ENCODE results near the gene TOE1.
A peak's percentile ranks its signal among the peaks of the same experiment; 100 is the strongest.

The TOE1 gene

DNA sequence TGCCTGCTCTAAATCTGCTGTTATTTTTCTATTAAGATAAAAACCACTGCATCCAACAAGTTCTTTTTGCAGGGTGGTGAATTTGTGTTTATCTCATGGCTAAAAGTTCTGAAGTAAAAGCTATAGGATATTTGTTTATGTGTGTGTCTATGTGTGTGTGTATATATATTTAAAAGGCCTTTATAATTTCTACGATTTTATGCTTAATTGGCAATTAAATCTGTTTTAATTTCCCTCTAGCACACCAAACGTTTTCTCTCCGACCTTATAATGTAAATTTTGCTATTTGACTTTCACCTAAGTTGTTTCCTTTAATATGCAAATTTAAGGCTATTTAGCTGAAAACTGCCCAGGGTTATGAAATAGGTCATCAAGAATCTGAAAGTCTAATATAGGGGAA lies 33.1 kb upstream of the TOE1 start:
- Histone ChIP-seq H3K27ac (ENCODE audit: insufficient read depth in 1 of 2, low read depth in 1 of 2, low read length in 2 of 2, poor library complexity in 1 of 2, severe bottlenecking in 2 of 2) (no peak overlapping the region), H3K9me3 (ENCODE audit: control extremely low read depth in 1 of 5, control insufficient read depth in 4 of 5, insufficient read depth in 2 of 5, low read depth in 1 of 5, low read length in 4 of 5) (no peaks in the 10 kb centered on the region), H3K4me3 (ENCODE audit: control insufficient read depth in 1 of 7, extremely low read depth in 1 of 7, insufficient read depth in 4 of 7, low read depth in 2 of 7, low read length in 6 of 7) (no peak overlapping the region), H3K4me1 (ENCODE audit: control extremely low read depth in 1 of 4, control insufficient read depth in 4 of 4, insufficient read depth in 4 of 4, low read length in 3 of 4) (peaks cover 2 to 24% (median 20%) of the 10 kb centered on the region in 4 experiments), H3K27me3 (replicated peaks in 2 of 5; ENCODE audit: control insufficient read depth in 4 of 5, insufficient read depth in 5 of 5, low read length in 4 of 5) (no peaks in the 10 kb centered on the region), H3K36me3 (ENCODE audit: control insufficient read depth in 4 of 4, insufficient read depth in 4 of 4, low read length in 3 of 4) (no peaks in the 10 kb centered on the region)
- POLR2A ChIA-PET, result no interaction called here
- CTCF ChIA-PET, result interaction anchor here (1.0 to 18.6 kb wide), 2 partner anchors 25 to 291 kb away, joined by 3 to 402 read pairs; partner anchors contain the start of genes HECTD3 and UROD
- no peak for DNase-seq
- no CpG with 5 or more reads among the region's 3 CpGs for WGBS (ENCODE audit: insufficient coverage)

DNA sequence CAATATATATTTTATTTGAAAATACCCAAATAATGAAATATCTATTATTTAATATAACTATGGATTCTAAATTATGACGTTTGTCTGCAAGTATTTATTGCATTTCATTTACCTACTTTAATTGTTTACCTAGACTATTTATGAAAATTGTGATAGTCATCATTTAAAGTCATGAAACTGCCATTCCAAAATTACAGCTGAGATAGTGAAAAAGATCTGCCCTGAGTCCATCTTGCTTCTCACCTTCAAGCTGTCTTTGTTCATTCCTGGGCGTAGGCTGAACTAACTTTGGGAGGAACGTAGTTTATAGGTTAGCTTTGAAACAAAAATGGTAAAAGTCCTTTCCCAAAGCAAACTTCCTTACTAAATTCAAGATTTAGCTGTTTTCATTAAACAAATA lies 25.7 kb upstream of the TOE1 start:
- Histone ChIP-seq H3K27ac (ENCODE audit: insufficient read depth in 1 of 2, low read depth in 1 of 2, low read length in 2 of 2, poor library complexity in 1 of 2, severe bottlenecking in 2 of 2) (no peak overlapping the region), H3K4me3 (ENCODE audit: control insufficient read depth in 1 of 7, extremely low read depth in 1 of 7, insufficient read depth in 4 of 7, low read depth in 2 of 7, low read length in 6 of 7) (no peak overlapping the region), H3K9me3 (ENCODE audit: control extremely low read depth in 1 of 5, control insufficient read depth in 4 of 5, insufficient read depth in 2 of 5, low read depth in 1 of 5, low read length in 4 of 5) (no peaks in the 10 kb centered on the region), H3K4me1 (ENCODE audit: control extremely low read depth in 1 of 4, control insufficient read depth in 4 of 4, insufficient read depth in 4 of 4, low read length in 3 of 4) (no peaks in the 10 kb centered on the region), H3K36me3 (ENCODE audit: control insufficient read depth in 4 of 4, insufficient read depth in 4 of 4, low read length in 3 of 4) (no peaks in the 10 kb centered on the region), H3K27me3 (replicated peaks in 2 of 5; ENCODE audit: control insufficient read depth in 4 of 5, insufficient read depth in 5 of 5, low read length in 4 of 5) (no peaks in the 10 kb centered on the region)
- no peak for DNase-seq
- CTCF ChIA-PET, result interaction anchor here (0.8 to 1.2 kb wide), 3 partner anchors 10 to 514 kb away, joined by 3 read pairs; partner anchors contain the start of gene PLK3
- POLR2A ChIA-PET, result no interaction called here
- 100% methylated on average over 1 of the region's 3 CpGs for WGBS (ENCODE audit: insufficient coverage)

DNA sequence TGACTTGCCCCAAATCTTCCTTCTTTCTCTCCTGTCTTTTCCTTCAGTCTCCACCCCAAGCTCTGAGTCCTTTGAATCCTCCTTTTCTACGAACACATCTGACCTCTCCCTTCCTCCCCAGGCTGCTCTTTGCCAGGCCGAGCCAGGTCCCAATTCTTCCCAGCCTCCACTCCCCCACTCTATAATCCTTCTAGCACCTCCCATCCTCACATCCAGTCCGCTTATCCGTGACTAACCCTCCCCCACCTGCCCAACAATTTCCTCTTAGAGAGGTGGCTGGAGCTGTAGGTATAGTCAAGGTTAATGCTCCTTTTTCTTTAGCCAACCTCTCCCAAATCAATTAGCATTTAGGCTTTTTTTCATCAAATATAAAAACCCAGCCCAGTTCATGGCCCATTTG lies 22.8 kb upstream of the TOE1 start:
- 100% methylated on average over 2 of the region's 4 CpGs for WGBS (ENCODE audit: insufficient coverage)
- H3K9me3 ChIP-seq (ENCODE audit: control extremely low read depth in 1 of 5, control insufficient read depth in 4 of 5, insufficient read depth in 2 of 5, low read depth in 1 of 5, low read length in 4 of 5), result no peaks in the 10 kb centered on the region
- H3K4me3 ChIP-seq (ENCODE audit: control insufficient read depth in 1 of 7, extremely low read depth in 1 of 7, insufficient read depth in 4 of 7, low read depth in 2 of 7, low read length in 6 of 7), result no peak overlapping the region
- no peak for DNase-seq
- POLR2A ChIA-PET, result no interaction called here
- no peaks in the 10 kb centered on the region for H3K36me3 ChIP-seq (ENCODE audit: control insufficient read depth in 4 of 4, insufficient read depth in 4 of 4, low read length in 3 of 4)
- no peaks in the 10 kb centered on the region for H3K4me1 ChIP-seq (ENCODE audit: control extremely low read depth in 1 of 4, control insufficient read depth in 4 of 4, insufficient read depth in 4 of 4, low read length in 3 of 4)
- CTCF ChIA-PET, result no interaction called here
- H3K27me3 ChIP-seq (replicated peaks in 2 of 5; ENCODE audit: control insufficient read depth in 4 of 5, insufficient read depth in 5 of 5, low read length in 4 of 5), result no peaks in the 10 kb centered on the region
- H3K27ac ChIP-seq (ENCODE audit: insufficient read depth in 1 of 2, low read depth in 1 of 2, low read length in 2 of 2, poor library complexity in 1 of 2, severe bottlenecking in 2 of 2), result no peak overlapping the region

DNA sequence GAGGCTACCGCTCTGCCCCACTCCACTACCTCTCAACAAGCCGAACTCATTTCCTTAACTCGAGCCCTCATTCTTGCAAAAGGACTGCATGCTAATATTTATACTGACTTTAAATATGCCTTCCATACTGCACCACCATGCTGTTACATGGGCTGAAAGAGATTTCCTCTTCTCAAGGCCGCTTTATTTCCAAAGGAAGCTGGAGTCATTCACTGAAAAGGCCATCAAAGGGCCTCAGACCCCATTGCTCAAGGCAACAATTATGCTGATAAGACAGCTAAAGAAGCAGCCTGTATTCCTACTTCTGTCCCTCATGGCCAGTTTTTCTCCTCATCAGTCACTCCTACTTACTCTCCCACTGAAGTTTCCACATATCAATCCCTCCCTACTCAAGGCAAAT lies 20.2 kb upstream of the TOE1 start:
- Histone ChIP-seq H3K36me3 (ENCODE audit: control insufficient read depth in 4 of 4, insufficient read depth in 4 of 4, low read length in 3 of 4) (no peaks in the 10 kb centered on the region), H3K27me3 (replicated peaks in 2 of 5; ENCODE audit: control insufficient read depth in 4 of 5, insufficient read depth in 5 of 5, low read length in 4 of 5) (no peaks in the 10 kb centered on the region), H3K27ac (ENCODE audit: insufficient read depth in 1 of 2, low read depth in 1 of 2, low read length in 2 of 2, poor library complexity in 1 of 2, severe bottlenecking in 2 of 2) (no peak overlapping the region), H3K4me3 (ENCODE audit: control insufficient read depth in 1 of 7, extremely low read depth in 1 of 7, insufficient read depth in 4 of 7, low read depth in 2 of 7, low read length in 6 of 7) (no peak overlapping the region), H3K9me3 (ENCODE audit: control extremely low read depth in 1 of 5, control insufficient read depth in 4 of 5, insufficient read depth in 2 of 5, low read depth in 1 of 5, low read length in 4 of 5) (no peaks in the 10 kb centered on the region), H3K4me1 (ENCODE audit: control extremely low read depth in 1 of 4, control insufficient read depth in 4 of 4, insufficient read depth in 4 of 4, low read length in 3 of 4) (no peaks in the 10 kb centered on the region)
- DNase-seq, result no peak
- ChIA-PET POLR2A (no interaction called here), CTCF (interaction anchor here (1.1 kb wide), 1 partner anchor 9 kb away, joined by 3 read pairs; no protein-coding TSS in a partner anchor)
- 97% methylated on average over 4 of the region's 4 CpGs for WGBS (ENCODE audit: insufficient coverage)

DNA sequence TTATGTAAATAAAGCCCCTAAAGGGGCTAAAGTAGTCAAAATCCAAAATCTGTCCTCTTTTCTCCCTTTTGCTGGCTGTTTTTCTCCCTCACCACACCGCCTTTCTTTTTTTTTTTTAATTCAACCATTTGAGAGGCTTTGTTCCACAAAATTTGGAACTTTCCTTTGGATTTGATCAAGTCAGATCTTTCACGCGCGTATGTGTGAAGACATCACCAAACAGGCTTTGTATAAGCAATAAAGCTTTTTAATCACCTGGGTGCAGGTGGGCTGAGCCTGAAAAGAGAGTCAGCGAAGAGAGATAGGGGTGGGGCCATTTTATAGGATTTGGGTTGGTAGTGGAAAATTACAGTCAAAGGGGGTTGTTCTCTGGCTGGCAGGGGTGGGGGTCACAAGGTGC lies 18.5 kb upstream of the TOE1 start:
- 98% methylated on average over 5 of the region's 5 CpGs for WGBS (ENCODE audit: insufficient coverage)
- DNase-seq, result no peak
- H3K27me3 ChIP-seq (replicated peaks in 2 of 5; ENCODE audit: control insufficient read depth in 4 of 5, insufficient read depth in 5 of 5, low read length in 4 of 5), result no peaks in the 10 kb centered on the region
- no peaks in the 10 kb centered on the region for H3K9me3 ChIP-seq (ENCODE audit: control extremely low read depth in 1 of 5, control insufficient read depth in 4 of 5, insufficient read depth in 2 of 5, low read depth in 1 of 5, low read length in 4 of 5)
- H3K4me1 ChIP-seq (ENCODE audit: control extremely low read depth in 1 of 4, control insufficient read depth in 4 of 4, insufficient read depth in 4 of 4, low read length in 3 of 4), result peaks cover 2 to 9% (median 4%) of the 10 kb centered on the region in 4 experiments
- H3K36me3 ChIP-seq (ENCODE audit: control insufficient read depth in 4 of 4, insufficient read depth in 4 of 4, low read length in 3 of 4), result no peaks in the 10 kb centered on the region
- ChIA-PET CTCF (interaction anchor here (0.6 kb wide), 1 partner anchor 23 kb away, joined by 3 read pairs; no protein-coding TSS in a partner anchor), POLR2A (no interaction called here)
- H3K27ac ChIP-seq (ENCODE audit: insufficient read depth in 1 of 2, low read depth in 1 of 2, low read length in 2 of 2, poor library complexity in 1 of 2, severe bottlenecking in 2 of 2), result no peak overlapping the region
- no peak overlapping the region for H3K4me3 ChIP-seq (ENCODE audit: control insufficient read depth in 1 of 7, extremely low read depth in 1 of 7, insufficient read depth in 4 of 7, low read depth in 2 of 7, low read length in 6 of 7)

DNA sequence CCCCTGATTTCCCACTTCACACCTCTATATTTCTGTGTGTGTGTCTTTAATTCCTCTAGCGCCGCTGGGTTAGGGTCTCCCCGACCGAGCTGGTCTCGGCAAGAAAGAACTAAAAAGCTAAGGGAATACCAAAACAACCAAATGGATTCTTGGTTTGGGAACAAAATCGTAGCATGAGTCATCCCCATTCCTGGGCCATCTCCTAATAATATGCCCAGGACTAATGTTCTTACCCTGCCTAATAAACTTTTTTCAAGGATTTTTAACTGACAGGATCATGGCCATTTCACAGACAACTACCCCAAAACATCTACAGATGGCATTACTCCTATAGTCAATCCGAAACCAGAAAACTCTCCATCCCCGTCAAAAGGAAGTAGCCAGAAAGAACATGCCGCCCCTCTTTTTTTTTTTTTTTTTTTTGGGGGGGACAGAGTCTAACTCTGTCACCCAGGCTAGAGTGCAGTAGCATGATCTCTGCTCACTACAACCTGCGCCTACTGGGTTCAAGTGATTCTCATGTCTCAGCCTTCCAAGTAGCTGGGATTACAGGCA lies 17.4 kb upstream of the TOE1 start:
- Histone ChIP-seq H3K4me3 (ENCODE audit: control insufficient read depth in 1 of 7, extremely low read depth in 1 of 7, insufficient read depth in 4 of 7, low read depth in 2 of 7, low read length in 6 of 7) (no peak overlapping the region), H3K27me3 (replicated peaks in 2 of 5; ENCODE audit: control insufficient read depth in 4 of 5, insufficient read depth in 5 of 5, low read length in 4 of 5) (no peaks in the 10 kb centered on the region), H3K27ac (ENCODE audit: insufficient read depth in 1 of 2, low read depth in 1 of 2, low read length in 2 of 2, poor library complexity in 1 of 2, severe bottlenecking in 2 of 2) (no peak overlapping the region), H3K9me3 (ENCODE audit: control extremely low read depth in 1 of 5, control insufficient read depth in 4 of 5, insufficient read depth in 2 of 5, low read depth in 1 of 5, low read length in 4 of 5) (no peaks in the 10 kb centered on the region), H3K4me1 (ENCODE audit: control extremely low read depth in 1 of 4, control insufficient read depth in 4 of 4, insufficient read depth in 4 of 4, low read length in 3 of 4) (peaks cover 2 to 20% (median 15%) of the 10 kb centered on the region in 4 experiments), H3K36me3 (ENCODE audit: control insufficient read depth in 4 of 4, insufficient read depth in 4 of 4, low read length in 3 of 4) (no peaks in the 10 kb centered on the region)
- 88% methylated on average over 8 of the region's 10 CpGs for WGBS (ENCODE audit: insufficient coverage)
- DNase-seq, result no peak
- ChIA-PET POLR2A (no interaction called here), CTCF (interaction anchor here (0.7 kb wide), 1 partner anchor 298 kb away, joined by 3 read pairs; no protein-coding TSS in a partner anchor)

DNA sequence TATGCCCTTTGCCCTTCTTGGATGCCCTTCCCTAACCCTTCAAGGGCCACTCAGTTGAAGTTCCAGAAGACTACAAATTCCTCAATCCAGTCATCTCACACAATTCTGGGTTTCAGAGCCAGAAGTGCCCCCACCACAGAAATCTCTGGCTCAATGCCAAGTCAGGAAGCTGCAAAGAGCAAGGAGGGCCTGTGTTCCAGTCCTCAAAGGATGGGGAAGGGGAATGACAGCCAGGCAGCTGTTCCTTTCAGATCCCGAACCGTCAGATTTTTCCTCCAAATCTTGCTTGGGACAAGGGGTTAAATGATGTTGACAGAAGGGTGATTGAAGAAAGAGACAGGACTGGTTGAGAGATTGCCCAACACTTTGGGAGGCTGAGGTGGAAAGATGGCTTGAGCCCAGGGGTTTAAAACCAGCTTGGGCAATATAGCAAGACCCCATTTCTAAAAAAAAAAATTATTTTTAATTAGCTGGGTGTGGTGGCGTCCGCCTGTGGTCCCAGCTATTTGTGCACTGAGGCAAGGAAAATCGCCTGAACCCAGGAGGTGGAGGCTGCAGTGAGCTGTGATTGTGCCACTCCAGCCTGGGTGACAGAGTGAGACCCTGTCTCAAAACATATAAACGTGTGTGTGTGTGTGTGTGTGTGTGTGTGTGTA lies 14.0 kb upstream of the TOE1 start:
- WGBS (ENCODE audit: insufficient coverage), result 59% methylated on average over 6 of the region's 6 CpGs
- DNase-seq, result no peak
- H3K4me3 ChIP-seq (ENCODE audit: control insufficient read depth in 1 of 7, extremely low read depth in 1 of 7, insufficient read depth in 4 of 7, low read depth in 2 of 7, low read length in 6 of 7), result peak overlapping the region; percentile 46 to 84 (median 76)
- H3K27ac ChIP-seq (ENCODE audit: insufficient read depth in 1 of 2, low read depth in 1 of 2, low read length in 2 of 2, poor library complexity in 1 of 2, severe bottlenecking in 2 of 2), result no peak overlapping the region
- peaks cover 9 to 31% (median 24%) of the 10 kb centered on the region in 4 experiments for H3K4me1 ChIP-seq (ENCODE audit: control extremely low read depth in 1 of 4, control insufficient read depth in 4 of 4, insufficient read depth in 4 of 4, low read length in 3 of 4)
- ChIA-PET CTCF (interaction anchor here (1.2 to 3.5 kb wide), 6 partner anchors 9 to 168 kb away, joined by 3 to 13 read pairs (median 7); partner anchors contain the start of genes MUTYH and TOE1), POLR2A (interaction anchor here (0.5 to 4.1 kb wide), 4 partner anchors 14 to 596 kb away, joined by 3 to 18 read pairs (median 4); partner anchors contain the start of genes CCDC163, MMACHC, MUTYH and TOE1)
- no peaks in the 10 kb centered on the region for H3K9me3 ChIP-seq (ENCODE audit: control extremely low read depth in 1 of 5, control insufficient read depth in 4 of 5, insufficient read depth in 2 of 5, low read depth in 1 of 5, low read length in 4 of 5)
- peaks cover 0 to 7% (median 5%) of the 10 kb centered on the region in 4 experiments for H3K36me3 ChIP-seq (ENCODE audit: control insufficient read depth in 4 of 4, insufficient read depth in 4 of 4, low read length in 3 of 4)
- no peaks in the 10 kb centered on the region for H3K27me3 ChIP-seq (replicated peaks in 2 of 5; ENCODE audit: control insufficient read depth in 4 of 5, insufficient read depth in 5 of 5, low read length in 4 of 5)

Measured in common myeloid progenitor, CD34-positive (primary cell).